Measurements from ENCODE around the gene FMNL2. TPM values are rescaled to one million over a fixed set of nuclear protein-coding genes. Genes with fewer than 3 reads are reported as not detected.

Gene FMNL2
- total and polyA plus RNA-seq, 2 of the 4 experiments (the other 2 are of a cell fraction), result 10.9 to 11.4 TPM

DNA sequence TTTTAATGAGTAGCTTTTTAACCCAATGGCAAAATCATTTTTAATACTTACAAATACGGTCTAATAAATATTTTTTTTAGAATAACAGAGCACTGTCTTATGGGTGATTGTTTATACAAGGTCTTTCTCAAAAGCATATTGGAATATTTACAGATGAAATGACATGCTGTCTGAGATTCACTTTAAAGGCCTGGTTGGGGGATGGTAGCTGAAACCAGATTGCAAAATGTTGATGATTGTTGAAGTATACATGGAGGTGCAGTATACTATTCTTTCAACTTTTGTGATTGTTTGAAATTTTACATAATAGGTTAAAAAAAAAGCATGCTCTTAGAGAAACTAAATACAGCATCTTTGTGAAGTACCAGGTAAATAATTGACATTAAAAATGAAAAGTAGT is 111.2 kb downstream of the FMNL2 start:
- no peak overlapping the region for H3K23ac ChIP-seq (ENCODE audit: low read depth, low read length)
- no peaks in the 10 kb centered on the region; the same call in 1 of the 2 replicates for H3K9me1 ChIP-seq (ENCODE audit: insufficient read depth, low read length)
- no peak overlapping the region for H4K8ac ChIP-seq (ENCODE audit: low read depth in 2 of 2, low read length in 2 of 2)
- H4K91ac ChIP-seq (ENCODE audit: insufficient read depth, low read depth, low read length), result no peak overlapping the region
- no peak overlapping the region for H2BK20ac ChIP-seq (ENCODE audit: low read depth, low read length)
- no peaks in the 10 kb centered on the region for H3K27me3 ChIP-seq (ENCODE audit: control insufficient read depth, insufficient read depth, low read length)
- no peak for DNase-seq
- peaks cover 24 to 28% of the 10 kb centered on the region in 2 experiments for H3K79me1 ChIP-seq (ENCODE audit: low read depth in 1 of 2, low read length in 2 of 2)
- in situ Hi-C loops (cut with MboI; ENCODE audit: low sequenced_read_pairs), result no loop called here
- H3K36me3 ChIP-seq (ENCODE audit: control insufficient read depth, insufficient read depth, low read length), result no peaks in the 10 kb centered on the region
- no CpG with 5 or more reads among the region's 1 CpG for WGBS, 2 experiments (ENCODE audit: extremely low coverage in 2 of 2, insufficient read length in 1 of 2)
- ChIA-PET CTCF (interaction anchor here (0.7 kb wide), 1 partner anchor 148 kb away, joined by 3 read pairs; no protein-coding TSS in a partner anchor), POLR2A (ENCODE audit: unreplicated experiment) (no interaction called here)
- no peak overlapping the region for H2BK120ac ChIP-seq (ENCODE audit: low read depth, low read length)
- ATAC-seq (ENCODE audit: low read depth), result peak; percentile 28
- H3K56ac ChIP-seq (ENCODE audit: extremely low read depth, insufficient read depth, low read length), result no peak overlapping the region
- no peak overlapping the region for H3K27ac ChIP-seq (ENCODE audit: insufficient read depth, low read length)
- no peak overlapping the region for H3K4me3 ChIP-seq (ENCODE audit: insufficient read depth, low read depth, low read length)
- H2BK5ac ChIP-seq (ENCODE audit: low read depth, low read length, poor library complexity, severe bottlenecking), result peak overlapping the region; percentile 40
- H2AK9ac ChIP-seq (replicated peaks; ENCODE audit: low read depth, low read length, poor library complexity), result no peak overlapping the region
- H3K4me2 ChIP-seq (ENCODE audit: low read depth, low read length), result peak overlapping the region; percentile 28
- no TSS peak for BruUV-seq (replicated peaks)
- peaks cover 6% of the 10 kb centered on the region; the same call in 1 of the 2 replicates for H4K20me1 ChIP-seq (ENCODE audit: insufficient read depth, low read length)
- H2AK5ac ChIP-seq (ENCODE audit: low read depth, low read length), result no peak overlapping the region
- no peak overlapping the region for H3K18ac ChIP-seq (ENCODE audit: low read depth, low read length)
- H4K5ac ChIP-seq (ENCODE audit: low read depth, low read length), result no peak overlapping the region
- no peak overlapping the region for H2BK15ac ChIP-seq (ENCODE audit: low read depth, low read length)
- dilution Hi-C loops (cut with HindIII; ENCODE audit: low sequenced_read_pairs, unreplicated experiment), result no loop called here
- H3K4me1 ChIP-seq (ENCODE audit: control insufficient read depth, insufficient read depth, low read length), result 0 out of 2 replicates have a peak, but pooled peaks cover 2% of the 10 kb centered on the region
- no peak overlapping the region for H2AFZ ChIP-seq (replicated peaks; ENCODE audit: low read length, poor library complexity)
- H3K4ac ChIP-seq (ENCODE audit: low read depth, low read length), result no peak overlapping the region
- intact Hi-C loops (cut with micrococcal nuclease), result no loop called here
- no peaks in the 10 kb centered on the region for H3K9me3 ChIP-seq (ENCODE audit: control insufficient read depth, insufficient read depth, low read length)
- H3K9ac ChIP-seq (ENCODE audit: low read depth, low read length), result no peak overlapping the region
- TF ChIP-seq NFE2L2 (IDR thresholded peaks at IDR 0.05; ENCODE audit: low read depth, low read length), result no peak
- TF ChIP-seq RFX5 (IDR thresholded peaks at IDR 0.05; ENCODE audit: low read depth, low read length), result no peak
- TF ChIP-seq BHLHE40 (IDR thresholded peaks at IDR 0.05; ENCODE audit: low read depth, low read length), result no peak
- TF ChIP-seq RCOR1 (IDR thresholded peaks at IDR 0.05; ENCODE audit: insufficient replicate concordance, low read length), result no peak
- peak; percentile 49; the same call in 1 of the 2 replicates for TF ChIP-seq CEBPB (IDR thresholded peaks at IDR 0.05; ENCODE audit: low read depth, low read length)
- no peak for TF ChIP-seq RAD21 (IDR thresholded peaks at IDR 0.05; ENCODE audit: low read length)
- TF ChIP-seq, protein P1, sequence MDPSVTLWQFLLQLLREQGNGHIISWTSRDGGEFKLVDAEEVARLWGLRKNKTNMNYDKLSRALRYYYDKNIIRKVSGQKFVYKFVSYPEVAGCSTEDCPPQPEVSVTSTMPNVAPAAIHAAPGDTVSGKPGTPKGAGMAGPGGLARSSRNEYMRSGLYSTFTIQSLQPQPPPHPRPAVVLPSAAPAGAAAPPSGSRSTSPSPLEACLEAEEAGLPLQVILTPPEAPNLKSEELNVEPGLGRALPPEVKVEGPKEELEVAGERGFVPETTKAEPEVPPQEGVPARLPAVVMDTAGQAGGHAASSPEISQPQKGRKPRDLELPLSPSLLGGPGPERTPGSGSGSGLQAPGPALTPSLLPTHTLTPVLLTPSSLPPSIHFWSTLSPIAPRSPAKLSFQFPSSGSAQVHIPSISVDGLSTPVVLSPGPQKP (IDR thresholded peaks at IDR 0.05; ENCODE audit: borderline replicate concordance, low read depth, low read length), result no peak
- TF ChIP-seq MXI1 (IDR thresholded peaks at IDR 0.05; ENCODE audit: borderline replicate concordance, low read depth, low read length), result no peak
- TF ChIP-seq SMC3 (IDR thresholded peaks at IDR 0.05; ENCODE audit: low read depth, low read length), result no peak
- H3K14ac ChIP-seq (replicated peaks; ENCODE audit: low read depth, low read length), result no peak overlapping the region

Data from IMR-90 (cell line).